PFSK-1 (cell line): ENCODE measurements around the gene ACSM3.

Experiments used
- FOXP2 ChIP-seq: optimal IDR thresholded peaks from 2 replicates; pipeline ENCODE3; 2011; ENCODE audit warnings: borderline replicate concordance, control low read depth, inconsistent platforms; ENCODE audit not compliant: insufficient read depth; ENCODE audit errors: extremely low read length, extremely low read depth
- POLR2AphosphoS5 ChIP-seq: IDR thresholded peaks from 2 replicates; pipeline ENCODE4 v1.6.1; 2012; ENCODE audit warnings: low read depth, mild to moderate bottlenecking, control low read depth, low read length, moderate library complexity
- SIN3A ChIP-seq: IDR thresholded peaks from 2 replicates; pipeline ENCODE4 v1.6.1; 2012; ENCODE audit warnings: mild to moderate bottlenecking, low read length, moderate library complexity, borderline replicate concordance; ENCODE audit not compliant: insufficient read depth
- TAF1 ChIP-seq: IDR thresholded peaks from 2 replicates; pipeline ENCODE4 v1.6.1; 2012; ENCODE audit warnings: low read length, control low read depth, borderline replicate concordance; ENCODE audit not compliant: insufficient read depth
- TF ChIP-seq, protein P1 (sequence below), 2 experiments: IDR thresholded peaks; 2 replicates each; pipeline versions ENCODE4 v1.6.1 to v1.8.0; 2011 to 2012; ENCODE audit warnings: low read depth in 2 of 2, low read length in 2 of 2, control low read depth in 1 of 2, inconsistent platforms in 1 of 2, mild to moderate bottlenecking in 1 of 2, moderate library complexity in 1 of 2; ENCODE audit not compliant: insufficient read depth in 1 of 2

Gene ACSM3

DNA sequence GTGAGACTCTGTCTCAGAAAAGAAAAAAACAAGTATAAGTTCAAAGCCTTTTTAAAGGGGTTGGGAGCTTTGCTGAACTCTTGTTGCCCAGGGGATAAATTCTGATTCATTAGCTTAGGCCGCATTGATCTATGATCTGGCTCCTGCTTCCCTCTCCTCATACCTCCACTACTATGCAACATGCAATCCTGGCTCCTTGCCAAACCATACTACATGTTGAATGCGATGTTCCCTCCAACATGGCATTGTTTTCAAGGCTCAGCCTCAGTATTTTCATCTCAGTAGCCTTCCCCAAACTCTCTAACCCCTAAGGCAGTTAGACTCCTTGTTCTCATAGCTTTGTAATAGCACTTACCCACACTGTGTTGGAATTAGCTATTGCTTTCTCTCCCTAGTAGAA lies 48.7 kb downstream of the ACSM3 start:
- no peak for TF ChIP-seq TAF1

DNA sequence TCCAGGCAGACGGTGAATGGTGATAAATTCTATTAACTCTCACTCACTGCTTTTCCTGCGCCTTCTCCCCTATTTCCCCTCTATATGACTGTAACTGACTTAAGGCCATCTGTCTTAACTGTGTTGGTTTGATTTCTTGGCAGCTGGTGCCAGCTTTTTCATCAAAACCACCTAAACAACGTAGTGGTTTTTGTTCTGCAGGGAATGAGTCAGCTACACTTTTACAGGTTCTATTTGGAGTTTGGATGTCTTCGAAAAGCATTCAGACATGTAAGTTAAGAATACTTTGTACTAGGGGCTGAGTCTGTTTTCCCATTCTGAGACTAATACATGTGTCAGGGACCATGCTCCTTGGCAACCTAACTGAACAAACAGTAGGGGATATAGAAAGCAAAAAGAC lies 51.0 kb downstream of the ACSM3 start:
- TF ChIP-seq POLR2AphosphoS5 (no peak), SIN3A (no peak), TAF1 (no peak), FOXP2 (no peak)
- TF ChIP-seq, protein P1, sequence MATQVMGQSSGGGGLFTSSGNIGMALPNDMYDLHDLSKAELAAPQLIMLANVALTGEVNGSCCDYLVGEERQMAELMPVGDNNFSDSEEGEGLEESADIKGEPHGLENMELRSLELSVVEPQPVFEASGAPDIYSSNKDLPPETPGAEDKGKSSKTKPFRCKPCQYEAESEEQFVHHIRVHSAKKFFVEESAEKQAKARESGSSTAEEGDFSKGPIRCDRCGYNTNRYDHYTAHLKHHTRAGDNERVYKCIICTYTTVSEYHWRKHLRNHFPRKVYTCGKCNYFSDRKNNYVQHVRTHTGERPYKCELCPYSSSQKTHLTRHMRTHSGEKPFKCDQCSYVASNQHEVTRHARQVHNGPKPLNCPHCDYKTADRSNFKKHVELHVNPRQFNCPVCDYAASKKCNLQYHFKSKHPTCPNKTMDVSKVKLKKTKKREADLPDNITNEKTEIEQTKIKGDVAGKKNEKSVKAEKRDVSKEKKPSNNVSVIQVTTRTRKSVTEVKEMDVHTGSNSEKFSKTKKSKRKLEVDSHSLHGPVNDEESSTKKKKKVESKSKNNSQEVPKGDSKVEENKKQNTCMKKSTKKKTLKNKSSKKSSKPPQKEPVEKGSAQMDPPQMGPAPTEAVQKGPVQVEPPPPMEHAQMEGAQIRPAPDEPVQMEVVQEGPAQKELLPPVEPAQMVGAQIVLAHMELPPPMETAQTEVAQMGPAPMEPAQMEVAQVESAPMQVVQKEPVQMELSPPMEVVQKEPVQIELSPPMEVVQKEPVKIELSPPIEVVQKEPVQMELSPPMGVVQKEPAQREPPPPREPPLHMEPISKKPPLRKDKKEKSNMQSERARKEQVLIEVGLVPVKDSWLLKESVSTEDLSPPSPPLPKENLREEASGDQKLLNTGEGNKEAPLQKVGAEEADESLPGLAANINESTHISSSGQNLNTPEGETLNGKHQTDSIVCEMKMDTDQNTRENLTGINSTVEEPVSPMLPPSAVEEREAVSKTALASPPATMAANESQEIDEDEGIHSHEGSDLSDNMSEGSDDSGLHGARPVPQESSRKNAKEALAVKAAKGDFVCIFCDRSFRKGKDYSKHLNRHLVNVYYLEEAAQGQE (IDR thresholded peaks at IDR 0.05; ENCODE audit: insufficient read depth in 1 of 2, low read depth in 2 of 2, low read length in 2 of 2): no peak

DNA sequence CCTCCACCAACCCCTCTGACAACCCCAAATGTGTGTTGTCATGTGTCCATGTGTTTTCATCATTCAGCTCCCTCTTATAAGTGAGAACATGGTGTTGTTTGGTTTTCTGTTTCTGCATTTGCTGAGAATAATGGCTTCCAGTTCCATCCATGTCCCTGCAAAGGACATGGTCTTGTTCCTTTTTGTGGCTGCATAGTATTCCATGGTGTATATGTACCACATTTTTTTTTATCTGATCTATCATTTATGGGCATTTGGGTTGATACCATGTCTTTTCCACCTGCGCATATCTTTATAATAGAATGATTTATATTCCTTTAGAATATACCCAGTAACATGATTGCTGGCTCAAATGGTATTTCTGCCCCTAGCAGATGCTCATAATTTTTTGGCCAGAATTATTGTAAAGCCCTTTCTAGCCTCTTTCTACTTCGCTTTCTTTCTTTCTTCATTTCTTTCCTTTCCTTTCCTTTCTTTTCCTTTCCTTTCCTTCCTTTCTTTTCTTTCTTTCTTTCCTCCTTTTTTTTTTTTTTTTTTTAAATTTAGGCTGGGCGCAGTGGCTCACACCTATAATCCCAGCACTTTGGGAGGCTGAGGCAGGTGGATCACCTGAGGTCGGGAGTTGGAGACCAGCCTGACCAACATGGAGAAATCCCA lies 55.2 kb downstream of the ACSM3 start:
- no peak for TF ChIP-seq POLR2AphosphoS5
- no peak for TF ChIP-seq FOXP2
- TF ChIP-seq TAF1: no peak
- TF ChIP-seq, protein P1 (IDR thresholded peaks at IDR 0.05; ENCODE audit: insufficient read depth in 1 of 2, low read depth in 2 of 2, low read length in 2 of 2): no peak
- TF ChIP-seq SIN3A: no peak

DNA sequence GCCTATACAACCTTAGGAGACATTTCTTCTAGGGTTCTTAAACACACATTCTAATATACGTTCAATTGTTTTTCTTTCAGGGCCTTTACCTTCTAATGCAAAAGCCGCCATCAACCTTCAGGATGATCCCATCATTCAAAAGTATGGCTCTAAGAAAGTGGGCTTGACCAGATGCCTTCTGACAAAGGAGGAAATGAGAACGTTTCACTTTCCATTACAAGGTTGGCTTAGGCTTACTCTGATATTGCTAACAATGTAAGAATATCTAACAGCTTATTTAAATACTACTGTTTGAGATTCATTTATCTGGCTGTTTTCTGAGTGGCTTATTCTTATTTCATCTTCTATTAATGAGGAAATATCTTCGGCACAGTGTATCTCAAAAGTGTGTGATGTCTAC lies 57.9 kb downstream of the ACSM3 start:
- TF ChIP-seq FOXP2: no peak
- TF ChIP-seq, protein P1 (IDR thresholded peaks at IDR 0.05; ENCODE audit: insufficient read depth in 1 of 2, low read depth in 2 of 2, low read length in 2 of 2): no peak
- TF ChIP-seq SIN3A: no peak
- no peak for TF ChIP-seq POLR2AphosphoS5
- no peak for TF ChIP-seq TAF1

DNA sequence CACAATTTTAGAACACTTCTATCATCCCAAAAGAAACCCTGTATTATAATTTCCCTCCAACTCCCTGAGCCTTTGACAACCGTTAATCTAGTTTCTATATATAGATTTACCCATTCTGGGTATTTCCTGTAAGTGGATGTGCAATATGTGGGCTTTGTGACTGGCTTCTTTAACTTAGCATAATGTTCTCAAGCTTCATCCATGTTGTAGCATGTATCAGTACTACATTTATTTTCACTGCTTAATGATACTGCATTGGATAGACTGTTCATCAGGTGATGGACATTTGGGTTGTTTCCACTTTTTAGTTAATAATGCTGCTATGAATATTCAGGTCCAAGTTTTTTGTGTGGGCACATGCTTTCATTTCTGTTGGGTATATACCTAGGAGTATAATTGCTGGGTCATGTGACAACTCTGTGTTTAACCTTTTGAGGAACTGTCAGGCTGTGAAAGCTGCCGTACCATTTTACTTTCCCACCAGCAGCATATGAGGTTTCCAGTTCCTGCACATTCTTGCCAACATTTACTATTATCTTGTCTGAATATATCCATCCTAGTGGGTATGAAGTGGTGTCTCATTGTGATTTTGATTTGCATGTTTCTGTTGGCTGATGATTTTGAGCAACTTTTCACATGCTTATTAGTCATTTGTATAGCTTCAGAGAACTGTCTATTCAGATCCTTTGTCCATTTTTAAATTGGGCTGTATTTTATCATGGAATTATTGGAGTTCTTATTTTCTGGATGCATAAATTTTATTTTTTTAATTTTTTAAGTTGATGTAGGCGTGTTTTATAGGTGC lies 58.9 kb downstream of the ACSM3 start:
- TF ChIP-seq, protein P1 (IDR thresholded peaks at IDR 0.05; ENCODE audit: insufficient read depth in 1 of 2, low read depth in 2 of 2, low read length in 2 of 2): no peak
- TF ChIP-seq TAF1 (no peak), SIN3A (no peak), POLR2AphosphoS5 (no peak), FOXP2 (no peak)
